Muscle layer of duodenum (tissue), 2 donors: Measurements from ENCODE around the gene AUH.

Experiments used
- H3K27ac ChIP-seq: one replicate; pipeline ENCODE4 v1.7.0; 2013; ENCODE audit warnings: mild to moderate bottlenecking, low read length
- H3K27me3 ChIP-seq: one replicate; pipeline ENCODE4 v1.7.0; 2013; ENCODE audit warnings: low read depth, mild to moderate bottlenecking, control low read depth, low read length
- H3K36me3 ChIP-seq, 2 donors: one replicate each; pipeline ENCODE4 v1.7.0; 2013; ENCODE audit warnings: low read length in 2 of 2, control low read depth in 1 of 2, mild to moderate bottlenecking in 1 of 2; ENCODE audit not compliant: insufficient read depth in 2 of 2, control insufficient read depth in 1 of 2
- H3K4me1 ChIP-seq, 2 donors: one replicate each; pipeline ENCODE4 v1.7.0; 2013; ENCODE audit warnings: low read length in 2 of 2, mild to moderate bottlenecking in 2 of 2, control low read depth in 1 of 2, moderate library complexity in 1 of 2; ENCODE audit not compliant: insufficient read depth in 2 of 2, control insufficient read depth in 1 of 2
- H3K4me3 ChIP-seq, 2 donors: one replicate each; pipeline ENCODE4 v1.7.0; 2013; ENCODE audit warnings: low read length in 2 of 2, low read depth in 1 of 2, mild to moderate bottlenecking in 1 of 2
- H3K9me3 ChIP-seq, 2 donors: one replicate each; pipeline ENCODE4 v1.7.0; 2013; ENCODE audit warnings: low read length in 2 of 2, control low read depth in 1 of 2, mild to moderate bottlenecking in 1 of 2; ENCODE audit not compliant: control insufficient read depth in 1 of 2
- donor health status: healthy.

AUH gene

DNA sequence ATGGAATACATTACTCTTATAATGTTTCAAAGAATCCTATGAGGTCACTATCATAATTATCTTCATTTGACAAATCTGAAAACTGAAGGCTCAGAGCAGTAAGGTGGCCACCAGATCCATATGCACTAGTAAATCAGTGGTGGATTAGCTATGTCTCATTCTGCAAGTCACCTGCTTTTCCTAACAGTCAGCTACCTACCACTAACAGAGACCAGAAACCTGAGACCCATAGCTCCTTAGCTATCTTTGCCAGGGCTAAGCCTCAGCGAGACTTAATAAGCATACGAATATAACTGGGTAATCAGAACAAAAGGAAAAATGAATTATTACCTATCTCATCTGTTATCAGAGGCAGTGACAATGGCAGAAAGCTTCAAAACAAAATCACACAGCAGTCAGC, 118.7 kb downstream of the AUH start:
- Histone ChIP-seq H3K9me3 (no peaks in the 10 kb centered on the region), H3K4me1 (no peaks in the 10 kb centered on the region), H3K27me3 (no peaks in the 10 kb centered on the region), H3K36me3 (no peaks in the 10 kb centered on the region), H3K4me3 (no peak overlapping the region), H3K27ac (no peak overlapping the region)

DNA sequence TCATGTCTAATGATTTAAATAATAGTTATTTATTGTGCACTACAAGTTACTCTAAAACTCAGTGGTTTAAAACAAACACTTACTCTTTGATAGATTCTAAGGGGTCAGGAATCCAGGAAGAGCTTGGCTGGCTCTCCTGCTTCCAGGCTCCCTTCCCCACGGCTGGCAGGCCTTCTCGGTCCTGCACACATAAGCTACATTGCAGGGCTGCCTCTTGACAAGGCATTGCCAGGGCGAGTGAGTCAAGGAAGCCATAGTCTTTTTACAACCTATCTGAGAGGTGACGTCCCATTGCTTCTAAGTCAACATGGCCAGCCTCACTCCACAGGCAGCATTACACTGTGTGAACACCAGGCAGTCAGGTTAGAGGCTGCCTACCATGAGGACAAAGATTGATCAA, 119.8 kb downstream of the AUH start:
- no peaks in the 10 kb centered on the region for H3K36me3 ChIP-seq

DNA sequence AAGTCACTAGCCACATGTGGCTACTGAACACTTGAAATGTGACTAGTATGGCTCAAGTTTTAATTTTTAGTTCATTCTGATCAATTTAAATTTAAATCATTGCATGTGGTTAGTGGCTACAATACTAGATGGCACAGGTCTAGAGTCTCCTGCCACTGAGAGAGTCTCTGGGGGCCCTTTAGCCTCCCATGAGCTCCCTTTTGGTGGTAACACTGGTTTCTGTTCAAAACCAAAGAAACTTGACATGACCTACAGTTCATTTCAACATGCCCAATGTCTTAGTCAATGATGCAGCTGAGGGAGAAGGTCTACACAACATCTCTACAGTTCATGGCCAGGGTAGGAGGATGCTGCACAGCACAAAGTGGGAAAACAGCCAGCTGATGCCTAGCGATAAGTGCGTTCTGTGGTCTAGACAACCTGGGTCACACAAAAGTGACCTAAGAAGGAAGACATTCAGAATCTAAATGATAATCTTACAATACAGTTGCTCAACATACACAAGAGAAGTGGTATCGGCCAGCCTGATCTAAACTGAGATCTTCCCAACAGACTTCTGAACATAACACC, 121.0 kb downstream of the AUH start:
- Histone ChIP-seq H3K4me3 (no peak overlapping the region), H3K4me1 (no peaks in the 10 kb centered on the region), H3K27ac (no peak overlapping the region), H3K36me3 (no peaks in the 10 kb centered on the region), H3K27me3 (no peaks in the 10 kb centered on the region), H3K9me3 (no peaks in the 10 kb centered on the region)

More for the DNA sequence above, 119.8 kb downstream of the AUH start:
- Histone ChIP-seq H3K9me3 (no peaks in the 10 kb centered on the region), H3K27me3 (no peaks in the 10 kb centered on the region), H3K27ac (no peak overlapping the region), H3K4me3 (no peak overlapping the region), H3K4me1 (no peaks in the 10 kb centered on the region)

DNA sequence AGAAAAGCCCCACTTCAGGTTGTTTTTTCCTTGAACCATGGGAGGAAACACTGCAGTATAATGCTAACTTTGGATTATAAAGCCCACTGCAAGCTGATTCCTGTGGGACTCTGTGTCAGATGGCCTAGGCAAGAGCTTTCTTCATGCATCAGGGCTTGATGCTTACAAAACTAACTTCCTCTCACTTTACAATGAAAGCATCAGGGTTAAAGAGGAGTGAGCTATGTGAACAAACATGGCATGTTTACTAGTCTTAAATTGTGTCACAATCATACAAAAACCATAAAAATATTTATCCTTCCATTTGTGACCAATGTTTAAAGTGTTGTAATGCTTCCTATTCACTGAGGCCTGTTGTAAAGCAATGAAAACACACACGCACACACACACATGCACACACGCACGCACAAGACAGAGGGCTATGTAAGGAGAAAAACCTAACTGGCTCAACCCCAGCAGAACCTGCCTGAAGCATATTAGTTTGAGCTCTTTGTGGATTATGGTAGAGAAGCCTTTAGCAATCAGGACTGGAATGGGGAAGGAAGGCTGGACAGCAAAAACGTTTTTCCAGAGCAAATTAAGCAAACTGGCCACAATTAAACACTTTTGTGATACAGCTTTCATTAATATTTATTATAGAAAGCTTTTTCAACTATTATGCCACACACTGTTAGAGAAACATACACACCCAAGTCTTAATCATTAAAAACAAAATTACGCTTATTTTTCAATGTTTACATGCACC, 122.2 kb downstream of the AUH start:
- H3K27ac ChIP-seq: no peak overlapping the region
- H3K4me1 ChIP-seq: no peaks in the 10 kb centered on the region
- H3K4me3 ChIP-seq: no peak overlapping the region
- H3K36me3 ChIP-seq: no peaks in the 10 kb centered on the region
- H3K9me3 ChIP-seq: no peaks in the 10 kb centered on the region
- H3K27me3 ChIP-seq: no peaks in the 10 kb centered on the region

DNA sequence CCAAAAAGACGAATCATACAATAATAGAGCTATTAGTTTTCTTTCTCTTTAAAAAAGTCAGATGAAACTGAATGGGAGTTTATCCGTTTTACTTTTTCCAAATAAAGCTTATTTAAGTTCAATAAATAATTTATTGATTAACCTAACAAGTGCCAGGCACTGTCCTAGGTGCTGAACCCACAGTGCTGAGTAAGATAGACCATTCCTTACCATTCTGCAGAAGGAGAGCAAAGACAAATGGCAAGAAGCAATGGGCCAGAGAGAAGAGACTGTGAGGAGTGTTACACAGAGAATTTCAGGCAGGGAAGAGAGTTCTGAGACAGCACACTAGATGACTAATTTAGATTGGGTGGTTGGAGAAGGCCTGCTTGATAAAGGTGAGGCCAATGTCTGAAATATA, 127.2 kb downstream of the AUH start:
- Histone ChIP-seq H3K36me3 (no peaks in the 10 kb centered on the region), H3K9me3 (no peaks in the 10 kb centered on the region), H3K27me3 (no peaks in the 10 kb centered on the region), H3K27ac (no peak overlapping the region), H3K4me3 (no peak overlapping the region), H3K4me1 (no peaks in the 10 kb centered on the region)

GRCh38 chr9:91231619-91232018, 130.1 kb downstream of the AUH start:
- Histone ChIP-seq H3K36me3 (no peaks in the 10 kb centered on the region), H3K9me3 (no peaks in the 10 kb centered on the region), H3K27ac (no peak overlapping the region), H3K4me3 (no peak overlapping the region), H3K4me1 (no peaks in the 10 kb centered on the region), H3K27me3 (no peaks in the 10 kb centered on the region)

DNA sequence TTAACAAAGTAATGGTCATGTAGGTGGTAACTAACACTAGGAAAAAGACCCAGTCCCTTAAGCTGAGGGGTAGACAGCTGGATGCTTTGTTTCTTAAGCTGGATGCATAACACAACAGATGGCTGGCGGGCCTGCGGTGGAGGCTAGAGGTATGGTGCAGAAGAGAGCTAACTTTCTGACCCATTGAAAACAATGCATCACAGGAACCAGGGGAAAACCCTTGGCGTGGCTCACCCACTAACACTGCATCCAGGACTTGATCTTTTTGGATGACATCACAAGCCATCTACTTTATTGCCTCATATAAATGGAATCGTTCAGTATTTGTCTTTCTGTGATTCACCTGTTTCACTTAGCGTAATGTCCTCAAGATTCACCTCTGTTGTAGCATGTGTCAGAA, 138.7 kb downstream of the AUH start:
- H3K27ac ChIP-seq: no peak overlapping the region
- no peaks in the 10 kb centered on the region for H3K9me3 ChIP-seq
- no peaks in the 10 kb centered on the region for H3K4me1 ChIP-seq
- H3K36me3 ChIP-seq: peaks cover 6 to 9% of the 10 kb centered on the region in 2 donors
- H3K27me3 ChIP-seq: no peaks in the 10 kb centered on the region
- H3K4me3 ChIP-seq: no peak overlapping the region

- no peaks in the 10 kb centered on the region for H3K4me1 ChIP-seq
- no peak overlapping the region for H3K4me3 ChIP-seq
- no peak overlapping the region for H3K27ac ChIP-seq
- no peaks in the 10 kb centered on the region for H3K9me3 ChIP-seq
- H3K27me3 ChIP-seq: no peaks in the 10 kb centered on the region
- peaks cover 6 to 9% of the 10 kb centered on the region in 2 donors for H3K36me3 ChIP-seq
Measured at GRCh38 chr9:91222457-91222856, 139.3 kb downstream of the AUH start.

GRCh38 chr9:91221332-91221731, 140.4 kb downstream of the AUH start:
- no peaks in the 10 kb centered on the region for H3K9me3 ChIP-seq
- no peaks in the 10 kb centered on the region for H3K4me1 ChIP-seq
- no peak overlapping the region for H3K27ac ChIP-seq
- H3K27me3 ChIP-seq: no peaks in the 10 kb centered on the region
- peaks cover 6 to 9% of the 10 kb centered on the region in 2 donors for H3K36me3 ChIP-seq
- H3K4me3 ChIP-seq: no peak overlapping the region

- Histone ChIP-seq H3K27ac (no peak overlapping the region), H3K36me3 (peaks cover 6 to 9% of the 10 kb centered on the region in 2 donors), H3K4me1 (no peaks in the 10 kb centered on the region), H3K27me3 (no peaks in the 10 kb centered on the region), H3K4me3 (no peak overlapping the region), H3K9me3 (no peaks in the 10 kb centered on the region)
Measured at GRCh38 chr9:91220491-91221135, 141.1 kb downstream of the AUH start.

DNA sequence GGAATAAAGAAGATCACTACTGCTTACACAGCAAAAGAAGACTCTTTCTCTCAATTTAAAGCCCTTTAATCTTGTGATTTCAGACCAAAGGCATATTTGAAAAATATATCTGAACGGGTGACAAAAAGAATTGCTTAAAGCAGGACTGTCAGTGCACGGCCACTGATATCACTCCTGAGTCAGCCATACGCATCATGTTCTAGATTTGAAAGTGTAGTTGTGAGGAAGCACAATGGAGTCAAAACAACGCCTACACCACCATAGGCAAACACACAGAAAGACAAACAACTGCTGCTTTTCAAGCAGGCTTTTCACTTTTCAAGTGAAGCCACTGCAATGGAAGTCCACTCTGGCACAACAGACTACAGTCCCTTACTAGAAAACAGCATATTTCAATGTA, 141.7 kb downstream of the AUH start:
- Histone ChIP-seq H3K27me3 (no peaks in the 10 kb centered on the region), H3K9me3 (no peaks in the 10 kb centered on the region), H3K36me3 (peaks cover 6 to 9% of the 10 kb centered on the region in 2 donors), H3K4me1 (no peaks in the 10 kb centered on the region), H3K4me3 (no peak overlapping the region), H3K27ac (no peak overlapping the region)
